ENCODE measurements around the gene PTCHD4.
"Not testable (repeated sequence)": the region's sequence is repeated elsewhere in the genome, so short reads cannot be mapped to it uniquely, and the experiment has no call there.

The PTCHD4 gene

GRCh38 chr6:48139818-48140614 is 29.0 kb upstream of the PTCHD4 start:
- no peak for DNase-seq (ENCODE audit: extremely low read depth, low read depth)
- H3K4me3 ChIP-seq (replicated peaks; ENCODE audit: low read depth, low read length): no peak overlapping the region
- TF ChIP-seq CTCF (IDR thresholded peaks at IDR 0.05; ENCODE audit: low read depth, low read length, missing control alignments): no peak

GRCh38 chr6:48136856-48137255 is 25.9 kb upstream of the PTCHD4 start:
- TF ChIP-seq CTCF (IDR thresholded peaks at IDR 0.05; ENCODE audit: low read depth, low read length, missing control alignments): no peak
- H3K4me3 ChIP-seq (replicated peaks; ENCODE audit: low read depth, low read length): no peak overlapping the region
- no peak for DNase-seq (ENCODE audit: extremely low read depth, low read depth)

GRCh38 chr6:48135323-48136084 is 24.5 kb upstream of the PTCHD4 start:
- no peak overlapping the region for H3K4me3 ChIP-seq (replicated peaks; ENCODE audit: low read depth, low read length)
- TF ChIP-seq CTCF (IDR thresholded peaks at IDR 0.05; ENCODE audit: low read depth, low read length, missing control alignments): no peak
- DNase-seq (ENCODE audit: extremely low read depth, low read depth): no peak

GRCh38 chr6:48134246-48134645 is 23.2 kb upstream of the PTCHD4 start:
- no peak overlapping the region for H3K4me3 ChIP-seq (replicated peaks; ENCODE audit: low read depth, low read length)
- no peak for TF ChIP-seq CTCF (IDR thresholded peaks at IDR 0.05; ENCODE audit: low read depth, low read length, missing control alignments)
- no peak for DNase-seq (ENCODE audit: extremely low read depth, low read depth)

GRCh38 chr6:48123601-48124000 is 12.6 kb upstream of the PTCHD4 start:
- no peak for DNase-seq (ENCODE audit: extremely low read depth, low read depth)
- TF ChIP-seq CTCF (IDR thresholded peaks at IDR 0.05; ENCODE audit: low read depth, low read length, missing control alignments): no peak
- H3K4me3 ChIP-seq (replicated peaks; ENCODE audit: low read depth, low read length): no peak overlapping the region

- H3K4me3 ChIP-seq (replicated peaks; ENCODE audit: low read depth, low read length); DNase-seq (ENCODE audit: extremely low read depth, low read depth): not testable (repeated sequence)
These were observed 11.2 kb upstream of the PTCHD4 start for GRCh38 chr6:48121983-48122749.

All from HFF-Myc (cell line).